GM12864 (cell line): ENCODE measurements around the gene TARBP2.

ENCODE experiments used
- DNase-seq: peaks from one replicate; pipeline ENCODE4 v3.0.0-alpha.2; 2011; ENCODE audit warnings: low read depth
- H3K4me3 ChIP-seq: 2 replicates; pipeline ENCODE4 v1.5.1; 2011; ENCODE audit warnings: mild to moderate bottlenecking, low read depth, low read length, control low read depth
- CTCF ChIP-seq: IDR thresholded peaks from 2 replicates; pipeline ENCODE4 v1.5.1; 2011; ENCODE audit warnings: low read depth, mild to moderate bottlenecking, moderate library complexity, low read length, control low read depth, inconsistent platforms; ENCODE audit errors: missing control alignments

TARBP2 gene

GRCh38 chr12:53502331-53502730 is 1.2 kb downstream of the TARBP2 start:
- no peak for DNase-seq
- TF ChIP-seq CTCF, result no peak
- H3K4me3 ChIP-seq, result peak overlapping the region; percentile 83

GRCh38 chr12:53502983-53503728 is 2.1 kb downstream of the TARBP2 start:
- TF ChIP-seq CTCF, result no peak
- DNase-seq, result no peak
- no peak overlapping the region for H3K4me3 ChIP-seq

- TF ChIP-seq CTCF, result no peak
- DNase-seq, result no peak
- no peak overlapping the region for H3K4me3 ChIP-seq
Measured at GRCh38 chr12:53504004-53504920, 3.2 kb downstream of the TARBP2 start.

- TF ChIP-seq CTCF, result no peak
- no peak overlapping the region for H3K4me3 ChIP-seq
- no peak for DNase-seq
Measured at GRCh38 chr12:53505086-53505485, 4.0 kb downstream of the TARBP2 start.

GRCh38 chr12:53505555-53506449 is 4.7 kb downstream of the TARBP2 start:
- TF ChIP-seq CTCF, result no peak
- DNase-seq, result no peak

GRCh38 chr12:53506450-53506785 is 5.3 kb downstream of the TARBP2 start:
- DNase-seq, result no peak
- TF ChIP-seq CTCF, result no peak
- H3K4me3 ChIP-seq, result no peak overlapping the region

More at GRCh38 chr12:53505555-53506449, 4.7 kb downstream of the TARBP2 start:
- H3K4me3 ChIP-seq, result no peak overlapping the region
